ENCODE results near the gene SERPINA9. TPM values are rescaled to one million over a fixed set of nuclear protein-coding genes. Genes with fewer than 3 reads are reported as not detected.
"Not testable (repeated sequence)": the region's sequence is repeated elsewhere in the genome, so short reads cannot be mapped to it uniquely, and the experiment has no call there.

The SERPINA9 gene
- total RNA-seq, result not detected

- intact Hi-C loops (cut with DNase I), result no loop called here
- no peak for ATAC-seq
- DNase-seq (ENCODE audit: low spot score), result no peak
Measured at GRCh38 chr14:94476023-94476422, at the start of gene SERPINA9. TSS of gene SERPINA9 (minus strand) at chr14:94476197. CDS start at chr14:94469840, 6,357 bp downstream.

GRCh38 chr14:94524093-94524492 lies 48.1 kb upstream of the SERPINA9 start:
- intact Hi-C loops (cut with DNase I), result no loop called here
- ATAC-seq, result no peak

GRCh38 chr14:94523265-94523664 lies 47.3 kb upstream of the SERPINA9 start:
- DNase-seq (ENCODE audit: low spot score) (no peak), ATAC-seq (no peak)
- intact Hi-C loops (cut with DNase I), result no loop called here

More at GRCh38 chr14:94524093-94524492, 48.1 kb upstream of the SERPINA9 start:
- DNase-seq (ENCODE audit: low spot score), result no peak

- DNase-seq (ENCODE audit: low spot score), result no peak
- intact Hi-C loops (cut with DNase I), result no loop called here
- no peak for ATAC-seq
Measured at GRCh38 chr14:94522115-94522724, 46.2 kb upstream of the SERPINA9 start.

GRCh38 chr14:94521375-94522114 lies 45.5 kb upstream of the SERPINA9 start:
- DNase-seq (ENCODE audit: low spot score) (no peak), ATAC-seq (no peak)
- intact Hi-C loops (cut with DNase I), result no loop called here

GRCh38 chr14:94517641-94518257 lies 41.8 kb upstream of the SERPINA9 start:
- ATAC-seq (peak; percentile 72), DNase-seq (ENCODE audit: low spot score) (no peak)
- intact Hi-C loops (cut with DNase I), result no loop called here

- intact Hi-C loops (cut with DNase I), result no loop called here
- ATAC-seq, result peak; percentile 5
- DNase-seq (ENCODE audit: low spot score), result no peak
Measured at GRCh38 chr14:94517248-94517640, 41.2 kb upstream of the SERPINA9 start.

- intact Hi-C loops (cut with DNase I), result no loop called here
- no peak for DNase-seq (ENCODE audit: low spot score)
- ATAC-seq, result no peak
Measured at GRCh38 chr14:94515856-94516255, 39.9 kb upstream of the SERPINA9 start.

- no peak for DNase-seq (ENCODE audit: low spot score)
- intact Hi-C loops (cut with DNase I), result no loop called here
- ATAC-seq, result no peak
Measured at GRCh38 chr14:94515426-94515825, 39.4 kb upstream of the SERPINA9 start.

- no peak for ATAC-seq
- DNase-seq (ENCODE audit: low spot score), result no peak
- intact Hi-C loops (cut with DNase I), result no loop called here
Measured at GRCh38 chr14:94514351-94514750, 38.4 kb upstream of the SERPINA9 start.

- ATAC-seq; intact Hi-C loops (cut with DNase I); DNase-seq (ENCODE audit: low spot score): not testable (repeated sequence)
Measured at GRCh38 chr14:94510481-94510880, 34.5 kb upstream of the SERPINA9 start.

GRCh38 chr14:94509356-94509755 lies 33.4 kb upstream of the SERPINA9 start, which contains the start of gene SERPINA12:
TSS of gene SERPINA12 (minus strand) at chr14:94509469. CDS start at chr14:94498397, 11,072 bp downstream.
- intact Hi-C loops (cut with DNase I), result no loop called here
- ATAC-seq (no peak), DNase-seq (ENCODE audit: low spot score) (no peak)

GRCh38 chr14:94505641-94506040 lies 29.6 kb upstream of the SERPINA9 start:
- DNase-seq (ENCODE audit: low spot score), result no peak
- intact Hi-C loops (cut with DNase I), result no loop called here
- ATAC-seq, result no peak

GRCh38 chr14:94505206-94505605 lies 29.2 kb upstream of the SERPINA9 start:
- DNase-seq (ENCODE audit: low spot score) (no peak), ATAC-seq (no peak)
- intact Hi-C loops (cut with DNase I), result no loop called here

GRCh38 chr14:94501588-94502516 lies 25.9 kb upstream of the SERPINA9 start:
- DNase-seq (ENCODE audit: low spot score), result no peak
- ATAC-seq, result no peak
- intact Hi-C loops (cut with DNase I), result no loop called here

- DNase-seq (ENCODE audit: low spot score) (no peak), ATAC-seq (no peak)
- intact Hi-C loops (cut with DNase I), result no loop called here
Measured at GRCh38 chr14:94500264-94500663, 24.3 kb upstream of the SERPINA9 start.

- ATAC-seq, result no peak
- intact Hi-C loops (cut with DNase I), result no loop called here
- no peak for DNase-seq (ENCODE audit: low spot score)
Measured at GRCh38 chr14:94499673-94500072, 23.7 kb upstream of the SERPINA9 start.

- ATAC-seq, result no peak
- intact Hi-C loops (cut with DNase I), result no loop called here
- DNase-seq (ENCODE audit: low spot score), result no peak
Measured at GRCh38 chr14:94498215-94498614, 22.2 kb upstream of the SERPINA9 start.

GRCh38 chr14:94494085-94494484 lies 18.1 kb upstream of the SERPINA9 start:
- no peak for ATAC-seq
- no peak for DNase-seq (ENCODE audit: low spot score)
- intact Hi-C loops (cut with DNase I), result no loop called here

Measured in sciatic nerve (tissue), 2 donors.